ENCODE measurements around the gene CHPT1.

The CHPT1 gene

DNA sequence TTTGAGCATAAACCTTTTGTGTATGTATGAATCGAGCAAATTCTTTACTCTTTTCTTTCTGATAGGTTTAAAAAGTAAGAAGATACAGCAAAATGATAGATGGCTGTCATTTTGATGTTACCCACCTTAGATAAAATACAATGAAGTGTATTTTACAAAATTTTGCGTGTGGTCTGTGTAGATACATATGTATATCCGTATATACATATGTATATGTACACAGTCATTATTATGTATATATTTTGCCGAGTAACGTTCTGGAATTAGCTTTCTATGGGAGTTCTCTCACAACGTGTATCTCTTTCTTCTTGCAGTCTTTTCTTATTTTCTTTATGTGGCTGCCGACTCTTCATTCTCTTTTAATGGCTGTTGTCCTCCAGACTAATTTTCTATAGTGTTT lies 32.4 kb upstream of the CHPT1 start:
- Histone ChIP-seq H3K4me2 (ENCODE audit: low read depth, low read length, poor library complexity, severe bottlenecking) (no peak overlapping the region), H3K9me3 (ENCODE audit: insufficient read depth, low read depth, low read length) (no peaks in the 10 kb centered on the region), H3K79me2 (ENCODE audit: insufficient read depth, low read length) (no peaks in the 10 kb centered on the region), H4K20me1 (ENCODE audit: insufficient read depth, low read length, poor library complexity, severe bottlenecking) (no peaks in the 10 kb centered on the region), H3K9me2 (replicated peaks; ENCODE audit: low read depth, low read length) (no peaks in the 10 kb centered on the region), H3K4me1 (ENCODE audit: insufficient read depth, low read length, poor library complexity, severe bottlenecking) (no peaks in the 10 kb centered on the region), H3K27me3 (ENCODE audit: insufficient read depth, low read length, poor library complexity, severe bottlenecking) (no peaks in the 10 kb centered on the region), H3K36me3 (ENCODE audit: insufficient read depth, low read length) (no peaks in the 10 kb centered on the region), H3K9ac (ENCODE audit: low read depth, low read length, poor library complexity, severe bottlenecking) (no peak overlapping the region), H3F3A (ENCODE audit: low read depth) (no peaks in the 10 kb centered on the region), H3K4me3 (ENCODE audit: low read length, poor library complexity, severe bottlenecking) (no peak overlapping the region), H2AFZ (ENCODE audit: low read length) (no peak overlapping the region)
- TF ChIP-seq EZH2phosphoT487 (IDR thresholded peaks at IDR 0.05; ENCODE audit: borderline replicate concordance), result no peak

GRCh38 chr12:101666052-101666728 lies 31.2 kb upstream of the CHPT1 start:
- H3K4me3 ChIP-seq (ENCODE audit: low read length, poor library complexity, severe bottlenecking), result no peak overlapping the region
- TF ChIP-seq, protein P1, sequence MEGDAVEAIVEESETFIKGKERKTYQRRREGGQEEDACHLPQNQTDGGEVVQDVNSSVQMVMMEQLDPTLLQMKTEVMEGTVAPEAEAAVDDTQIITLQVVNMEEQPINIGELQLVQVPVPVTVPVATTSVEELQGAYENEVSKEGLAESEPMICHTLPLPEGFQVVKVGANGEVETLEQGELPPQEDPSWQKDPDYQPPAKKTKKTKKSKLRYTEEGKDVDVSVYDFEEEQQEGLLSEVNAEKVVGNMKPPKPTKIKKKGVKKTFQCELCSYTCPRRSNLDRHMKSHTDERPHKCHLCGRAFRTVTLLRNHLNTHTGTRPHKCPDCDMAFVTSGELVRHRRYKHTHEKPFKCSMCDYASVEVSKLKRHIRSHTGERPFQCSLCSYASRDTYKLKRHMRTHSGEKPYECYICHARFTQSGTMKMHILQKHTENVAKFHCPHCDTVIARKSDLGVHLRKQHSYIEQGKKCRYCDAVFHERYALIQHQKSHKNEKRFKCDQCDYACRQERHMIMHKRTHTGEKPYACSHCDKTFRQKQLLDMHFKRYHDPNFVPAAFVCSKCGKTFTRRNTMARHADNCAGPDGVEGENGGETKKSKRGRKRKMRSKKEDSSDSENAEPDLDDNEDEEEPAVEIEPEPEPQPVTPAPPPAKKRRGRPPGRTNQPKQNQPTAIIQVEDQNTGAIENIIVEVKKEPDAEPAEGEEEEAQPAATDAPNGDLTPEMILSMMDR (conservative IDR thresholded peaks at IDR 0.05; ENCODE audit: low read length), result no peak
- TF ChIP-seq EZH2phosphoT487 (IDR thresholded peaks at IDR 0.05; ENCODE audit: borderline replicate concordance), result no peak
- H2AFZ ChIP-seq (ENCODE audit: low read length), result no peak overlapping the region
- no peak overlapping the region for H3K4me2 ChIP-seq (ENCODE audit: low read depth, low read length, poor library complexity, severe bottlenecking)
- no peaks in the 10 kb centered on the region for H3K27me3 ChIP-seq (ENCODE audit: insufficient read depth, low read length, poor library complexity, severe bottlenecking)
- no peaks in the 10 kb centered on the region for H3K9me2 ChIP-seq (replicated peaks; ENCODE audit: low read depth, low read length)
- no peaks in the 10 kb centered on the region for H3K9me3 ChIP-seq (ENCODE audit: insufficient read depth, low read depth, low read length)
- H4K20me1 ChIP-seq (ENCODE audit: insufficient read depth, low read length, poor library complexity, severe bottlenecking), result no peaks in the 10 kb centered on the region
- H3K79me2 ChIP-seq (ENCODE audit: insufficient read depth, low read length), result no peaks in the 10 kb centered on the region
- no peak overlapping the region for H3K9ac ChIP-seq (ENCODE audit: low read depth, low read length, poor library complexity, severe bottlenecking)
- H3K4me1 ChIP-seq (ENCODE audit: insufficient read depth, low read length, poor library complexity, severe bottlenecking), result peaks cover 8% of the 10 kb centered on the region
- no peaks in the 10 kb centered on the region for H3F3A ChIP-seq (ENCODE audit: low read depth)
- H3K36me3 ChIP-seq (ENCODE audit: insufficient read depth, low read length), result no peaks in the 10 kb centered on the region

DNA sequence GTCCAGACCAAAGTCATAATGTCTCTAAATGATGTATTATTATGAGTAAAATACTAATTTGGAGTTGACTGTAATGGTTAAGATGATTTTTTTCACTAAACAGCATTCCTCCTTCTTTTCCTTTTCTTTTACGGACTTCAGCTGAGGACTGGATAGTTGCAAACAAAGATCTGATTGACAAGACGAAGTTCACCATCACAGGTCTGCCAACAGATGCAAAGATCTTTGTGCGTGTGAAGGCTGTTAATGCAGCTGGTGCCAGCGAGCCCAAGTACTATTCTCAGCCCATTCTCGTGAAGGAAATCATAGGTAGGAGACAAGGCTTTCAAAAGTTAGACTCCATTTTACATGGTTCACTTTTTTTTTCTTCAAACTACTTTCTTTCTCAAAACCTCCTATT lies 29.8 kb upstream of the CHPT1 start:
- Histone ChIP-seq H2AFZ (ENCODE audit: low read length) (no peak overlapping the region), H3K4me1 (ENCODE audit: insufficient read depth, low read length, poor library complexity, severe bottlenecking) (peaks cover 16% of the 10 kb centered on the region), H3K9me2 (replicated peaks; ENCODE audit: low read depth, low read length) (no peaks in the 10 kb centered on the region), H3K27me3 (ENCODE audit: insufficient read depth, low read length, poor library complexity, severe bottlenecking) (no peaks in the 10 kb centered on the region), H3K9me3 (ENCODE audit: insufficient read depth, low read depth, low read length) (no peaks in the 10 kb centered on the region), H3K4me3 (ENCODE audit: low read length, poor library complexity, severe bottlenecking) (no peak overlapping the region), H3K9ac (ENCODE audit: low read depth, low read length, poor library complexity, severe bottlenecking) (no peak overlapping the region), H4K20me1 (ENCODE audit: insufficient read depth, low read length, poor library complexity, severe bottlenecking) (no peaks in the 10 kb centered on the region), H3K79me2 (ENCODE audit: insufficient read depth, low read length) (no peaks in the 10 kb centered on the region), H3F3A (ENCODE audit: low read depth) (no peaks in the 10 kb centered on the region), H3K4me2 (ENCODE audit: low read depth, low read length, poor library complexity, severe bottlenecking) (no peak overlapping the region), H3K36me3 (ENCODE audit: insufficient read depth, low read length) (no peaks in the 10 kb centered on the region)
- TF ChIP-seq EZH2phosphoT487 (IDR thresholded peaks at IDR 0.05; ENCODE audit: borderline replicate concordance), result no peak
- TF ChIP-seq, protein P1 (conservative IDR thresholded peaks at IDR 0.05; ENCODE audit: low read length), result no peak
